K562 (cell line): ENCODE data around the gene ALK.

Source experiments
- CTCF ChIP-seq, 3 experiments: IDR thresholded peaks in 2 of 3; conservative IDR thresholded peaks in 1 of 3; 2 replicates each; pipeline ENCODE4 v1.5.1; 2011 to 2012; ENCODE audit warnings: low read length in 3 of 3, mild to moderate bottlenecking in 3 of 3, control low read depth in 2 of 3, improper control_type of control experiment in 1 of 3, inconsistent platforms in 1 of 3, low read depth in 1 of 3, mixed read lengths in 1 of 3, moderate library complexity in 1 of 3; ENCODE audit not compliant: insufficient read depth in 2 of 3
- KDM2B ChIP-seq: fragments of 250-450 bp; sonication (Bioruptor Pico); IDR thresholded peaks from 2 replicates; pipeline ENCODE4 v1.8.0; 2021; ENCODE audit warnings: mild to moderate bottlenecking, moderate library complexity
- ZNF384 ChIP-seq: IDR thresholded peaks from 2 replicates; pipeline ENCODE4 v1.6.1; 2012; ENCODE audit warnings: low read depth, low read length, improper control_type of control experiment

GRCh38 chr2:29725610-29726009 is 195.8 kb downstream of the ALK start:
- TF ChIP-seq CTCF (IDR thresholded peaks at IDR 0.05 in 2 of 3, conservative IDR thresholded peaks at IDR 0.05 in 1 of 3; ENCODE audit: insufficient read depth in 2 of 3, low read depth in 1 of 3, low read length in 3 of 3) (no peak), ZNF384 (no peak), KDM2B (CRISPR knock-in tag) (no peak)
